Measurements from ENCODE around the gene RIMS4. TPM values are rescaled to one million over a fixed set of nuclear protein-coding genes. Genes with fewer than 3 reads are reported as not detected.

RIMS4 gene
- total and polyA plus RNA-seq, 2 of the 13 experiments (the other 11 are each of a cell fraction or from before 2014, with no cell fraction given): 0.01 to 0.07 TPM

DNA sequence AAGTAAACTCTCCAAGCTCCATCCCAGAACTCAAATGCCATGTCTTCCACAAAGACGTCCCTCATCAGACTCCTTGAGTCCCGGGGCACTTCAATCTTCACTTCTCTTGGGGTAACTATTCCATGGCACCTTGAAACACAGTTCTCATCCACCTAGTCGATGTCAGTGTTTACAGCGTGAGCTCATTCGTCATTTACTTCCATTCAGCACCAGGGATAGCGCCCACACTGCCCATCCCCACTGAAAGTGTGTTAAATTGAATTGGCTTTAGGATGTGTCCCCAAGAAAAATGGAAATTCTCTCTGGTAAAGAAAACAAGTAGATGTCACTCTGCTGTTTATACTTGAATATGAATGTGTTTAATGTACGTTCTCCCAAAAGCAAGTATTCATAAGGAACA is 33.4 kb downstream of the RIMS4 start (continued):
- TF ChIP-seq, protein P1, sequence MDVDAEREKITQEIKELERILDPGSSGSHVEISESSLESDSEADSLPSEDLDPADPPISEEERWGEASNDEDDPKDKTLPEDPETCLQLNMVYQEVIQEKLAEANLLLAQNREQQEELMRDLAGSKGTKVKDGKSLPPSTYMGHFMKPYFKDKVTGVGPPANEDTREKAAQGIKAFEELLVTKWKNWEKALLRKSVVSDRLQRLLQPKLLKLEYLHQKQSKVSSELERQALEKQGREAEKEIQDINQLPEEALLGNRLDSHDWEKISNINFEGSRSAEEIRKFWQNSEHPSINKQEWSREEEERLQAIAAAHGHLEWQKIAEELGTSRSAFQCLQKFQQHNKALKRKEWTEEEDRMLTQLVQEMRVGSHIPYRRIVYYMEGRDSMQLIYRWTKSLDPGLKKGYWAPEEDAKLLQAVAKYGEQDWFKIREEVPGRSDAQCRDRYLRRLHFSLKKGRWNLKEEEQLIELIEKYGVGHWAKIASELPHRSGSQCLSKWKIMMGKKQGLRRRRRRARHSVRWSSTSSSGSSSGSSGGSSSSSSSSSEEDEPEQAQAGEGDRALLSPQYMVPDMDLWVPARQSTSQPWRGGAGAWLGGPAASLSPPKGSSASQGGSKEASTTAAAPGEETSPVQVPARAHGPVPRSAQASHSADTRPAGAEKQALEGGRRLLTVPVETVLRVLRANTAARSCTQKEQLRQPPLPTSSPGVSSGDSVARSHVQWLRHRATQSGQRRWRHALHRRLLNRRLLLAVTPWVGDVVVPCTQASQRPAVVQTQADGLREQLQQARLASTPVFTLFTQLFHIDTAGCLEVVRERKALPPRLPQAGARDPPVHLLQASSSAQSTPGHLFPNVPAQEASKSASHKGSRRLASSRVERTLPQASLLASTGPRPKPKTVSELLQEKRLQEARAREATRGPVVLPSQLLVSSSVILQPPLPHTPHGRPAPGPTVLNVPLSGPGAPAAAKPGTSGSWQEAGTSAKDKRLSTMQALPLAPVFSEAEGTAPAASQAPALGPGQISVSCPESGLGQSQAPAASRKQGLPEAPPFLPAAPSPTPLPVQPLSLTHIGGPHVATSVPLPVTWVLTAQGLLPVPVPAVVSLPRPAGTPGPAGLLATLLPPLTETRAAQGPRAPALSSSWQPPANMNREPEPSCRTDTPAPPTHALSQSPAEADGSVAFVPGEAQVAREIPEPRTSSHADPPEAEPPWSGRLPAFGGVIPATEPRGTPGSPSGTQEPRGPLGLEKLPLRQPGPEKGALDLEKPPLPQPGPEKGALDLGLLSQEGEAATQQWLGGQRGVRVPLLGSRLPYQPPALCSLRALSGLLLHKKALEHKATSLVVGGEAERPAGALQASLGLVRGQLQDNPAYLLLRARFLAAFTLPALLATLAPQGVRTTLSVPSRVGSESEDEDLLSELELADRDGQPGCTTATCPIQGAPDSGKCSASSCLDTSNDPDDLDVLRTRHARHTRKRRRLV (CRISPR knock-in tag; IDR thresholded peaks at IDR 0.05): no peak
- TF ChIP-seq ZNF749 (CRISPR knock-in tag; IDR thresholded peaks at IDR 0.05; ENCODE audit: borderline replicate concordance): peak; percentile 54; the same call in 1 of the 2 replicates
- TF ChIP-seq ZNF839 (CRISPR knock-in tag; IDR thresholded peaks at IDR 0.05; ENCODE audit: borderline replicate concordance): no peak
- TF ChIP-seq DPF2 (CRISPR knock-in tag; IDR thresholded peaks at IDR 0.05; ENCODE audit: borderline replicate concordance, low read depth): no peak
- no peak for TF ChIP-seq SUZ12 (IDR thresholded peaks at IDR 0.05; ENCODE audit: low read depth, low read length)
- TF ChIP-seq NPAS2 (CRISPR knock-in tag; IDR thresholded peaks at IDR 0.05; ENCODE audit: borderline replicate concordance): no peak
- TF ChIP-seq, protein P2, sequence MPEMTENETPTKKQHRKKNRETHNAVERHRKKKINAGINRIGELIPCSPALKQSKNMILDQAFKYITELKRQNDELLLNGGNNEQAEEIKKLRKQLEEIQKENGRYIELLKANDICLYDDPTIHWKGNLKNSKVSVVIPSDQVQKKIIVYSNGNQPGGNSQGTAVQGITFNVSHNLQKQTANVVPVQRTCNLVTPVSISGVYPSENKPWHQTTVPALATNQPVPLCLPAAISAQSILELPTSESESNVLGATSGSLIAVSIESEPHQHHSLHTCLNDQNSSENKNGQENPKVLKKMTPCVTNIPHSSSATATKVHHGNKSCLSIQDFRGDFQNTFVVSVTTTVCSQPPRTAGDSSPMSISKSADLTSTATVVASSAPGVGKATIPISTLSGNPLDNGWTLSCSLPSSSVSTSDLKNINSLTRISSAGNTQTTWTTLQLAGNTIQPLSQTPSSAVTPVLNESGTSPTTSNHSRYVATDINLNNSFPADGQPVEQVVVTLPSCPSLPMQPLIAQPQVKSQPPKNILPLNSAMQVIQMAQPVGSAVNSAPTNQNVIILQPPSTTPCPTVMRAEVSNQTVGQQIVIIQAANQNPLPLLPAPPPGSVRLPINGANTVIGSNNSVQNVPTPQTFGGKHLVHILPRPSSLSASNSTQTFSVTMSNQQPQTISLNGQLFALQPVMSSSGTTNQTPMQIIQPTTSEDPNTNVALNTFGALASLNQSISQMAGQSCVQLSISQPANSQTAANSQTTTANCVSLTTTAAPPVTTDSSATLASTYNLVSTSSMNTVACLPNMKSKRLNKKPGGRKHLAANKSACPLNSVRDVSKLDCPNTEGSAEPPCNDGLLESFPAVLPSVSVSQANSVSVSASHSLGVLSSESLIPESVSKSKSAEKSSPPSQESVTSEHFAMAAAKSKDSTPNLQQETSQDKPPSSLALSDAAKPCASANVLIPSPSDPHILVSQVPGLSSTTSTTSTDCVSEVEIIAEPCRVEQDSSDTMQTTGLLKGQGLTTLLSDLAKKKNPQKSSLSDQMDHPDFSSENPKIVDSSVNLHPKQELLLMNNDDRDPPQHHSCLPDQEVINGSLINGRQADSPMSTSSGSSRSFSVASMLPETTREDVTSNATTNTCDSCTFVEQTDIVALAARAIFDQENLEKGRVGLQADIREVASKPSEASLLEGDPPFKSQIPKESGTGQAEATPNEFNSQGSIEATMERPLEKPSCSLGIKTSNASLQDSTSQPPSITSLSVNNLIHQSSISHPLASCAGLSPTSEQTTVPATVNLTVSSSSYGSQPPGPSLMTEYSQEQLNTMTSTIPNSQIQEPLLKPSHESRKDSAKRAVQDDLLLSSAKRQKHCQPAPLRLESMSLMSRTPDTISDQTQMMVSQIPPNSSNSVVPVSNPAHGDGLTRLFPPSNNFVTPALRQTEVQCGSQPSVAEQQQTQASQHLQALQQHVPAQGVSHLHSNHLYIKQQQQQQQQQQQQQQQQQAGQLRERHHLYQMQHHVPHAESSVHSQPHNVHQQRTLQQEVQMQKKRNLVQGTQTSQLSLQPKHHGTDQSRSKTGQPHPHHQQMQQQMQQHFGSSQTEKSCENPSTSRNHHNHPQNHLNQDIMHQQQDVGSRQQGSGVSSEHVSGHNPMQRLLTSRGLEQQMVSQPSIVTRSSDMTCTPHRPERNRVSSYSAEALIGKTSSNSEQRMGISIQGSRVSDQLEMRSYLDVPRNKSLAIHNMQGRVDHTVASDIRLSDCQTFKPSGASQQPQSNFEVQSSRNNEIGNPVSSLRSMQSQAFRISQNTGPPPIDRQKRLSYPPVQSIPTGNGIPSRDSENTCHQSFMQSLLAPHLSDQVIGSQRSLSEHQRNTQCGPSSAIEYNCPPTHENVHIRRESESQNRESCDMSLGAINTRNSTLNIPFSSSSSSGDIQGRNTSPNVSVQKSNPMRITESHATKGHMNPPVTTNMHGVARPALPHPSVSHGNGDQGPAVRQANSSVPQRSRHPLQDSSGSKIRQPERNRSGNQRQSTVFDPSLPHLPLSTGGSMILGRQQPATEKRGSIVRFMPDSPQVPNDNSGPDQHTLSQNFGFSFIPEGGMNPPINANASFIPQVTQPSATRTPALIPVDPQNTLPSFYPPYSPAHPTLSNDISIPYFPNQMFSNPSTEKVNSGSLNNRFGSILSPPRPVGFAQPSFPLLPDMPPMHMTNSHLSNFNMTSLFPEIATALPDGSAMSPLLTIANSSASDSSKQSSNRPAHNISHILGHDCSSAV (CRISPR knock-in tag; IDR thresholded peaks at IDR 0.05; ENCODE audit: borderline replicate concordance): no peak
- no peak for TF ChIP-seq TFDP2 (CRISPR knock-in tag; IDR thresholded peaks at IDR 0.05)
- TF ChIP-seq ZNF577 (CRISPR knock-in tag; IDR thresholded peaks at IDR 0.05; ENCODE audit: borderline replicate concordance, low read depth): no peak
- TF ChIP-seq CBX5 (CRISPR knock-in tag; IDR thresholded peaks at IDR 0.05; ENCODE audit: borderline replicate concordance): no peak
- no peak for TF ChIP-seq ELF4 (CRISPR knock-in tag; IDR thresholded peaks at IDR 0.05; ENCODE audit: borderline replicate concordance)
- no peak for TF ChIP-seq ZMYM3 (CRISPR knock-in tag; IDR thresholded peaks at IDR 0.05)
- TF ChIP-seq, protein P3, sequence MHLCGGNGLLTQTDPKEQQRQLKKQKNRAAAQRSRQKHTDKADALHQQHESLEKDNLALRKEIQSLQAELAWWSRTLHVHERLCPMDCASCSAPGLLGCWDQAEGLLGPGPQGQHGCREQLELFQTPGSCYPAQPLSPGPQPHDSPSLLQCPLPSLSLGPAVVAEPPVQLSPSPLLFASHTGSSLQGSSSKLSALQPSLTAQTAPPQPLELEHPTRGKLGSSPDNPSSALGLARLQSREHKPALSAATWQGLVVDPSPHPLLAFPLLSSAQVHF (CRISPR knock-in tag; IDR thresholded peaks at IDR 0.05): no peak
- no peak for TF ChIP-seq ZNF589 (CRISPR knock-in tag; conservative IDR thresholded peaks at IDR 0.05)
- TF ChIP-seq EZH2 (conservative IDR thresholded peaks at IDR 0.05; ENCODE audit: low read depth, low read length): no peak
